ENCODE measurements around the gene DPYSL5.

DNA sequence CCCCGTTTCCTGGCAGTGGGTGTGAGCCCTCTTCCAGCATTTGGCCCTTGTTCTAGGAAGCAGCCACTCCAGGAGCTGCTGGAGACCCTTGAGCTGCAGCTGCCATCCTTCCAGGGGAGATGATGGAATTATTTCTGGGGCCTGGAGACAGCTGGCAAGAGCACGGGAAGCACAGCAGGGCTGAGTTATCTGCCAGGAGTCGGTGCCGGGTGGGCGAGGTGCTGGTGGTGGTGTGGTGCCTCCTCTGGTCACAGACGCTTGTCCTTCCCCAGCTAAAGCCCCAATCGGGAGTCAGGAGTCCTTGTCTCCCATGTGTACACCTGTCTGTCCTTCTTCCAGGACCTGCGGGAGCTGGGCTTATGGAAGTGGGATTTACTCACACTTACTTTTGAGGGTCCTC, 36.0 kb downstream of the DPYSL5 start:
- TF ChIP-seq, protein P1, sequence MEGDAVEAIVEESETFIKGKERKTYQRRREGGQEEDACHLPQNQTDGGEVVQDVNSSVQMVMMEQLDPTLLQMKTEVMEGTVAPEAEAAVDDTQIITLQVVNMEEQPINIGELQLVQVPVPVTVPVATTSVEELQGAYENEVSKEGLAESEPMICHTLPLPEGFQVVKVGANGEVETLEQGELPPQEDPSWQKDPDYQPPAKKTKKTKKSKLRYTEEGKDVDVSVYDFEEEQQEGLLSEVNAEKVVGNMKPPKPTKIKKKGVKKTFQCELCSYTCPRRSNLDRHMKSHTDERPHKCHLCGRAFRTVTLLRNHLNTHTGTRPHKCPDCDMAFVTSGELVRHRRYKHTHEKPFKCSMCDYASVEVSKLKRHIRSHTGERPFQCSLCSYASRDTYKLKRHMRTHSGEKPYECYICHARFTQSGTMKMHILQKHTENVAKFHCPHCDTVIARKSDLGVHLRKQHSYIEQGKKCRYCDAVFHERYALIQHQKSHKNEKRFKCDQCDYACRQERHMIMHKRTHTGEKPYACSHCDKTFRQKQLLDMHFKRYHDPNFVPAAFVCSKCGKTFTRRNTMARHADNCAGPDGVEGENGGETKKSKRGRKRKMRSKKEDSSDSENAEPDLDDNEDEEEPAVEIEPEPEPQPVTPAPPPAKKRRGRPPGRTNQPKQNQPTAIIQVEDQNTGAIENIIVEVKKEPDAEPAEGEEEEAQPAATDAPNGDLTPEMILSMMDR (IDR thresholded peaks at IDR 0.05; ENCODE audit: low read depth, low read length) = no peak
- TF ChIP-seq EZH2phosphoT487 (IDR thresholded peaks at IDR 0.05; ENCODE audit: low read depth) = no peak
